A673 (cell line): ENCODE results near the gene SERPINB4. TPM values are rescaled to one million over a fixed set of nuclear protein-coding genes. Genes with fewer than 3 reads are reported as not detected.

Source experiments
- BruUV-seq: library from RNA; stranded (reverse); fragments of 400-500 nt; replicated peaks from 2 replicates; lab custom pipeline; 2021; lab: Mats Ljungman, UMichigan
- CTCF ChIA-PET: fragments of 300-600 bp; sonication (Branson Sonifier 250); formaldehyde crosslinking; loops from one replicate; lab custom pipeline; 2022; ENCODE audit warnings: antibody characterized with exemption; lab: Charles Lee
- POLR2A ChIA-PET: fragments of 300-600 bp; sonication (Branson Sonifier 250); formaldehyde crosslinking; loops from one replicate; lab custom pipeline; 2022; ENCODE audit warnings: antibody characterized with exemption; ENCODE audit not compliant: low non-redundant PET; lab: Charles Lee
- DNase-seq: peaks from one replicate; pipeline ENCODE4 v3.0.0-alpha.2; 2015; ENCODE audit warnings: low spot score
- H3K27ac ChIP-seq: fragments of 200-600 bp; sonication (generic); 2 replicates; pipeline ENCODE4 v1.5.1; 2016; ENCODE audit warnings: mixed run types, low read depth, mild to moderate bottlenecking, mixed read lengths, antibody characterized with exemption, low read length; ENCODE audit not compliant: poor library complexity, severe bottlenecking
- H3K27me3 ChIP-seq: fragments of 200-600 bp; sonication (generic); replicated peaks from 2 replicates; pipeline ENCODE4 v1.6.1; 2017; ENCODE audit warnings: mixed run types, low read depth, mild to moderate bottlenecking, mixed read lengths, antibody characterized with exemption, low read length; ENCODE audit not compliant: insufficient read depth, poor library complexity
- H3K36me3 ChIP-seq: fragments of 200-600 bp; sonication (generic); 2 replicates; pipeline ENCODE4 v1.6.1; 2016; ENCODE audit warnings: mixed run types, mild to moderate bottlenecking, mixed read lengths, antibody characterized with exemption, low read length; ENCODE audit not compliant: insufficient read depth, poor library complexity, severe bottlenecking
- H3K4me1 ChIP-seq: fragments of 200-600 bp; sonication (generic); 2 replicates; pipeline ENCODE4 v1.6.1; 2017; ENCODE audit warnings: mixed run types, mild to moderate bottlenecking, mixed read lengths, antibody characterized with exemption, low read length; ENCODE audit not compliant: insufficient read depth, poor library complexity, severe bottlenecking
- H3K4me3 ChIP-seq: fragments of 200-600 bp; sonication (generic); 2 replicates; pipeline ENCODE4 v1.5.1; 2016; ENCODE audit warnings: low read depth, mixed run types, mild to moderate bottlenecking, mixed read lengths, low read length; ENCODE audit not compliant: poor library complexity, severe bottlenecking
- H3K9me3 ChIP-seq: fragments of 200-600 bp; sonication (generic); 2 replicates; pipeline ENCODE4 v1.6.1; 2016; ENCODE audit warnings: mixed run types, low read depth, mild to moderate bottlenecking, mixed read lengths, antibody characterized with exemption, low read length; ENCODE audit not compliant: poor library complexity, severe bottlenecking
- EZH2 ChIP-seq: fragments of 200-600 bp; sonication (generic); IDR thresholded peaks from 2 replicates; pipeline ENCODE4 v1.6.1; 2017; ENCODE audit warnings: borderline replicate concordance, low read depth, mild to moderate bottlenecking, mixed read lengths, antibody characterized with exemption, low read length; ENCODE audit not compliant: poor library complexity, severe bottlenecking
- intact Hi-C: fragments of 100-400 bp; cut with micrococcal nuclease; formaldehyde crosslinking; loops from one replicate; pipeline ENCODE4 v1.10.0; 2022; ENCODE audit not compliant: unreplicated experiment
- total RNA-seq: library from RNA; stranded (reverse); gene quantifications from 2 replicates; pipeline ENCODE4 v1.2.3, GENCODE V29; 2021
- TF ChIP-seq, protein P1 (sequence below): fragments of 300-800, 200-600 bp; sonication (generic); conservative IDR thresholded peaks from 2 replicates; pipeline ENCODE4 v1.5.1; 2017; ENCODE audit warnings: low read depth, mild to moderate bottlenecking, antibody characterized with exemption, low read length, moderate library complexity, mixed read lengths

The SERPINB4 gene
- total RNA-seq, 1 experiment from 2014 or later = not detected

DNA sequence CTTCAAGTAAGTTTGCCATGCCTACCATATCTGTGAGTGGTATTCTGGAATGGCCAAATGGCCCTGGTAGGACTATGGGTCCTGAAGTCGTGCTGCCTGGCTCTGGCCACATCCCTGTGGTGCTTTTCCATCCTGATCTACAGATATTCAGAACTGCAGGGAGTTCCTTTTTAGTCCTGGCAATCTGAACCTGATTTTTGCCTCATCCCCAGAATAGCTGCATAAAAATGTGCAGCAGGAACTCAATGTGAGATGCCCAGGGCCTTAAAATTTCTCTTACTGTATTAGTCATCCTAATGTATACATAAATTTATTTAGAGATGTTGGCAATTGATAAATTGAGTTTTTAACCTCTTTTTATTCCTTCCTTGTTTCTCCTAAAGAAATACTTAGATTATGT lies 51.6 kb downstream of the SERPINB4 start:
- no TSS peak for BruUV-seq
- H3K27ac ChIP-seq = peak overlapping the region; percentile 75

DNA sequence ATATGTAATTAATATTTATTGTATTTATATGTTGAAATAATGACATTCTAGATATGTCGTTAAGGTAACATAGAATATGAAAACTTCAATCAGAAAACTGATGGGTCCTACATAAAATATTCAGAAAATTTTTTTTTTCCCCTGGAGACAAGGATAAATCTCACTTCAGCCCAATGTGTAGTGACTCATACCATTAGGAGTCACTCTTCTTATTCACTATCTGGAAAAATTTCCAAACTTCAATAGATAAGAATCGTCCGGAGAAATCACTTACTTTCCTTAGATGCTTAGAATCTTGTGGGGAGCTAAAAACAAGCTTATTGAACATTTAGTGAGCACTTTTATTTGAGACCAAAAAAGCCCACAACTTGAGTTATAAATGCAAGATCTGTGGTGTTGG lies 52.3 kb downstream of the SERPINB4 start:
- TSS peak; percentile 53 for BruUV-seq
- DNase-seq = peak; percentile 57
- Histone ChIP-seq H3K4me3 (no peak overlapping the region), H3K4me1 (peaks cover 28% of the 10 kb centered on the region), H3K27ac (peak overlapping the region; percentile 75), H3K27me3 (no peaks in the 10 kb centered on the region), H3K9me3 (no peaks in the 10 kb centered on the region), H3K36me3 (no peaks in the 10 kb centered on the region)
- ChIA-PET CTCF (interaction anchor here (1.5 kb wide), 1 partner anchor 214 kb away, joined by 4 read pairs; no protein-coding TSS in a partner anchor), POLR2A (no interaction called here)
- TF ChIP-seq, protein P1, sequence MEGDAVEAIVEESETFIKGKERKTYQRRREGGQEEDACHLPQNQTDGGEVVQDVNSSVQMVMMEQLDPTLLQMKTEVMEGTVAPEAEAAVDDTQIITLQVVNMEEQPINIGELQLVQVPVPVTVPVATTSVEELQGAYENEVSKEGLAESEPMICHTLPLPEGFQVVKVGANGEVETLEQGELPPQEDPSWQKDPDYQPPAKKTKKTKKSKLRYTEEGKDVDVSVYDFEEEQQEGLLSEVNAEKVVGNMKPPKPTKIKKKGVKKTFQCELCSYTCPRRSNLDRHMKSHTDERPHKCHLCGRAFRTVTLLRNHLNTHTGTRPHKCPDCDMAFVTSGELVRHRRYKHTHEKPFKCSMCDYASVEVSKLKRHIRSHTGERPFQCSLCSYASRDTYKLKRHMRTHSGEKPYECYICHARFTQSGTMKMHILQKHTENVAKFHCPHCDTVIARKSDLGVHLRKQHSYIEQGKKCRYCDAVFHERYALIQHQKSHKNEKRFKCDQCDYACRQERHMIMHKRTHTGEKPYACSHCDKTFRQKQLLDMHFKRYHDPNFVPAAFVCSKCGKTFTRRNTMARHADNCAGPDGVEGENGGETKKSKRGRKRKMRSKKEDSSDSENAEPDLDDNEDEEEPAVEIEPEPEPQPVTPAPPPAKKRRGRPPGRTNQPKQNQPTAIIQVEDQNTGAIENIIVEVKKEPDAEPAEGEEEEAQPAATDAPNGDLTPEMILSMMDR = no peak
- no peak for TF ChIP-seq EZH2
- intact Hi-C loops = loop anchor here (1.0 to 5.0 kb wide), 4 partner anchors 136 to 256 kb away; no protein-coding TSS in a partner anchor

More for the DNA sequence above, 51.6 kb downstream of the SERPINB4 start:
- Histone ChIP-seq H3K9me3 (no peaks in the 10 kb centered on the region), H3K27me3 (no peaks in the 10 kb centered on the region), H3K4me3 (no peak overlapping the region), H3K36me3 (no peaks in the 10 kb centered on the region), H3K4me1 (peaks cover 24% of the 10 kb centered on the region)
- POLR2A ChIA-PET = no interaction called here
- TF ChIP-seq, protein P1 = no peak
- no peak for TF ChIP-seq EZH2
- intact Hi-C loops = loop anchor here (5.0 kb wide), 3 partner anchors 135 to 255 kb away; no protein-coding TSS in a partner anchor
- CTCF ChIA-PET = interaction anchor here (1.5 kb wide), 1 partner anchor 215 kb away, joined by 4 read pairs; no protein-coding TSS in a partner anchor
- no peak for DNase-seq

GRCh38 chr18:63590966-63591695 lies 52.9 kb downstream of the SERPINB4 start:
- no peak for TF ChIP-seq EZH2
- TF ChIP-seq, protein P1 = no peak
- Histone ChIP-seq H3K27me3 (no peaks in the 10 kb centered on the region), H3K4me1 (peaks cover 34% of the 10 kb centered on the region), H3K4me3 (no peak overlapping the region), H3K36me3 (no peaks in the 10 kb centered on the region), H3K9me3 (no peaks in the 10 kb centered on the region), H3K27ac (peak overlapping the region; percentile 75)
- ChIA-PET POLR2A (interaction anchor here (0.8 kb wide), 1 partner anchor 213 kb away, joined by 24 read pairs; no protein-coding TSS in a partner anchor), CTCF (interaction anchor here (1.1 to 1.5 kb wide), 2 partner anchors 150 to 213 kb away, joined by 3 to 4 read pairs; no protein-coding TSS in a partner anchor)
- peak; percentile 81 for DNase-seq
- BruUV-seq = no TSS peak
- intact Hi-C loops = loop anchor here (1.0 to 5.0 kb wide), 4 partner anchors 136 to 256 kb away; no protein-coding TSS in a partner anchor
